IMR-90 (cell line): ENCODE results near the gene GGACT. TPM values are rescaled to one million over a fixed set of nuclear protein-coding genes. Genes with fewer than 3 reads are reported as not detected.

ENCODE experiments used
- ATAC-seq: fragments of 200-7000 bp; cut with Tn5 transposase; 2 replicates; pipeline ENCODE4 v1.9.1; 2020; ENCODE audit warnings: low read depth, mild to moderate bottlenecking, moderate library complexity
- BruUV-seq: library from RNA; stranded (reverse); fragments of 400-500 nt; replicated peaks from 2 replicates; lab custom pipeline; 2021; lab: Mats Ljungman, UMichigan
- CTCF ChIA-PET: fragments of 300-600 bp; formaldehyde crosslinking; extraction: SDS; loops from one replicate; lab custom pipeline; 2021; ENCODE audit warnings: antibody characterized with exemption; lab: Yijun Ruan, JAX
- POLR2A ChIA-PET: fragments of 300-600 bp; sonication (Branson Sonifier 250); formaldehyde crosslinking; loops from one replicate; lab custom pipeline; 2022; ENCODE audit warnings: antibody characterized with exemption; ENCODE audit not compliant: unreplicated experiment; lab: Charles Lee
- DNase-seq: peaks from one replicate; pipeline ENCODE4 v3.0.0; 2013
- H2AFZ ChIP-seq: replicated peaks from 2 replicates; pipeline ENCODE3; 2013; ENCODE audit warnings: low read length, mild to moderate bottlenecking; ENCODE audit not compliant: poor library complexity
- H2AK5ac ChIP-seq: 2 replicates; pipeline ENCODE4 v1.6.1; 2013; ENCODE audit warnings: low read depth, low read length, inconsistent platforms
- H2AK9ac ChIP-seq: replicated peaks from 2 replicates; pipeline ENCODE3; 2013; ENCODE audit warnings: mild to moderate bottlenecking, low read depth, low read length, moderate library complexity; ENCODE audit not compliant: poor library complexity
- H2BK120ac ChIP-seq: 2 replicates; pipeline ENCODE4 v1.6.1; 2013; ENCODE audit warnings: low read depth, low read length, inconsistent platforms
- H2BK15ac ChIP-seq: 3 replicates; pipeline ENCODE4 v1.6.1; 2013; ENCODE audit warnings: low read depth, low read length, inconsistent platforms
- H2BK20ac ChIP-seq: 2 replicates; pipeline ENCODE4 v1.6.1; 2013; ENCODE audit warnings: low read depth, mild to moderate bottlenecking, inconsistent platforms, low read length, moderate library complexity
- H2BK5ac ChIP-seq: 2 replicates; pipeline ENCODE4 v1.6.1; 2013; ENCODE audit warnings: mild to moderate bottlenecking, low read depth, low read length, inconsistent platforms; ENCODE audit not compliant: poor library complexity, severe bottlenecking
- H3K14ac ChIP-seq: replicated peaks from 2 replicates; pipeline ENCODE4 v1.6.1; 2013; ENCODE audit warnings: low read depth, low read length, inconsistent platforms
- H3K18ac ChIP-seq: 2 replicates; pipeline ENCODE4 v1.6.1; 2013; ENCODE audit warnings: low read depth, low read length, control low read depth
- H3K23ac ChIP-seq: 2 replicates; pipeline ENCODE4 v1.6.1; 2013; ENCODE audit warnings: low read depth, low read length, inconsistent platforms
- H3K27ac ChIP-seq: 2 replicates; pipeline ENCODE4 v1.5.1; 2013; ENCODE audit warnings: mild to moderate bottlenecking, control low read depth, low read length; ENCODE audit not compliant: insufficient read depth
- H3K27me3 ChIP-seq: 2 replicates; pipeline ENCODE4 v1.6.1; 2013; ENCODE audit warnings: low read length; ENCODE audit not compliant: control insufficient read depth, insufficient read depth
- H3K36me3 ChIP-seq: 2 replicates; pipeline ENCODE4 v1.6.1; 2013; ENCODE audit warnings: low read length, mixed read lengths; ENCODE audit not compliant: control insufficient read depth, insufficient read depth
- H3K4ac ChIP-seq: 2 replicates; pipeline ENCODE4 v1.6.1; 2013; ENCODE audit warnings: low read depth, low read length, inconsistent platforms
- H3K4me1 ChIP-seq: 2 replicates; pipeline ENCODE4 v1.6.1; 2013; ENCODE audit warnings: low read length, mixed read lengths; ENCODE audit not compliant: control insufficient read depth, insufficient read depth
- H3K4me2 ChIP-seq: 2 replicates; pipeline ENCODE4 v1.6.1; 2013; ENCODE audit warnings: low read depth, mild to moderate bottlenecking, control low read depth, low read length, moderate library complexity
- H3K4me3 ChIP-seq: 2 replicates; pipeline ENCODE4 v1.5.1; 2013; ENCODE audit warnings: low read depth, mild to moderate bottlenecking, control low read depth, low read length, moderate library complexity; ENCODE audit not compliant: insufficient read depth
- H3K56ac ChIP-seq: 2 replicates; pipeline ENCODE4 v1.6.1; 2013; ENCODE audit warnings: low read length, inconsistent platforms; ENCODE audit not compliant: insufficient read depth; ENCODE audit errors: extremely low read depth
- H3K79me1 ChIP-seq, 2 experiments: 2 replicates each; pipeline ENCODE4 v1.6.1; 2013; ENCODE audit warnings: low read length in 2 of 2, inconsistent platforms in 1 of 2, low read depth in 1 of 2
- H3K9ac ChIP-seq: 2 replicates; pipeline ENCODE4 v1.6.1; 2013; ENCODE audit warnings: low read depth, low read length, control low read depth
- H3K9me1 ChIP-seq: 2 replicates; pipeline ENCODE4 v1.6.1; 2013; ENCODE audit warnings: low read length, inconsistent platforms; ENCODE audit not compliant: insufficient read depth
- H3K9me3 ChIP-seq: 2 replicates; pipeline ENCODE4 v1.6.1; 2013; ENCODE audit warnings: low read length; ENCODE audit not compliant: control insufficient read depth, insufficient read depth
- H4K20me1 ChIP-seq: 2 replicates; pipeline ENCODE4 v1.6.1; 2013; ENCODE audit warnings: low read length, inconsistent platforms; ENCODE audit not compliant: insufficient read depth
- H4K5ac ChIP-seq: 2 replicates; pipeline ENCODE4 v1.6.1; 2013; ENCODE audit warnings: mild to moderate bottlenecking, low read depth, low read length, control low read depth
- H4K8ac ChIP-seq, 2 experiments: 2 replicates each; pipeline ENCODE4 v1.6.1; 2013; ENCODE audit warnings: low read depth in 2 of 2, low read length in 2 of 2, control low read depth in 1 of 2, inconsistent platforms in 1 of 2
- H4K91ac ChIP-seq: 2 replicates; pipeline ENCODE4 v1.6.1; 2013; ENCODE audit warnings: low read depth, low read length, inconsistent platforms; ENCODE audit not compliant: insufficient read depth
- BHLHE40 ChIP-seq: fragments of 150-350 bp; IDR thresholded peaks from 2 replicates; pipeline ENCODE4 v1.6.1; 2016; ENCODE audit warnings: mild to moderate bottlenecking, low read depth, low read length
- CEBPB ChIP-seq: IDR thresholded peaks from 2 replicates; pipeline ENCODE4 v1.6.1; 2012; ENCODE audit warnings: low read depth, low read length, improper control_type of control experiment
- CHD1 ChIP-seq: IDR thresholded peaks from 2 replicates; pipeline ENCODE4 v1.6.1; 2012; ENCODE audit warnings: low read depth, low read length, improper control_type of control experiment
- CTCF ChIP-seq: conservative IDR thresholded peaks from 2 replicates; pipeline ENCODE4 v1.5.1; 2012; ENCODE audit warnings: mild to moderate bottlenecking, low read depth, low read length, improper control_type of control experiment
- FOS ChIP-seq: fragments of 150-350 bp; IDR thresholded peaks from 2 replicates; pipeline ENCODE4 v1.6.1; 2016; ENCODE audit warnings: low read depth, low read length
- MAFK ChIP-seq: IDR thresholded peaks from 2 replicates; pipeline ENCODE4 v1.6.1; 2012; ENCODE audit warnings: low read depth, low read length, improper control_type of control experiment
- POLR2A ChIP-seq: IDR thresholded peaks from 2 replicates; pipeline ENCODE4 v1.6.1; 2012; ENCODE audit warnings: mild to moderate bottlenecking, low read depth, low read length
- RAD21 ChIP-seq: IDR thresholded peaks from 2 replicates; pipeline ENCODE4 v1.6.1; 2012; ENCODE audit warnings: low read length, improper control_type of control experiment
- RCOR1 ChIP-seq: IDR thresholded peaks from 2 replicates; pipeline ENCODE4 v1.6.1; 2012; ENCODE audit warnings: mild to moderate bottlenecking, low read length, improper control_type of control experiment; ENCODE audit not compliant: insufficient replicate concordance
- USF2 ChIP-seq: fragments of 150-350 bp; IDR thresholded peaks from 2 replicates; pipeline ENCODE4 v1.6.1; 2017; ENCODE audit warnings: mild to moderate bottlenecking, antibody characterized with exemption, low read length, low read depth
- WGBS, 2 experiments: methylation state at CpG; one replicate each; pipeline versions ENCODE4 v1.1.5 to v1.1.7; 2013; ENCODE audit warnings: missing lambda C conversion rate in 2 of 2; ENCODE audit not compliant: insufficient read length in 1 of 2; ENCODE audit errors: extremely low coverage in 2 of 2; 5-methylcytosine and 5-hydroxymethylcytosine counted together
- dilution Hi-C: fragments of 300-500 bp; cut with HindIII; formaldehyde crosslinking; loops from one replicate; pipeline ENCODE4 v1.14.3; 2018; ENCODE audit warnings: low sequenced_read_pairs; ENCODE audit not compliant: unreplicated experiment
- in situ Hi-C: fragments of 300-500 bp; cut with MboI; formaldehyde crosslinking; loops from 3 replicates; pipeline ENCODE4 v1.14.3; 2019; ENCODE audit warnings: low sequenced_read_pairs, inconsistent platforms, mixed read lengths
- intact Hi-C: fragments of 100-400 bp; cut with micrococcal nuclease; formaldehyde crosslinking; loops from 2 replicates; pipeline ENCODE4 v1.10.0; 2022
- polyA plus RNA-seq, 3 experiments: library from polyadenylated mRNA; depleted of rRNA; stranded (reverse); fragments of >200 nt; gene quantifications; 2 replicates each; pipeline ENCODE4 v1.2.3, GENCODE V29; 2012; ENCODE audit warnings: low replicate concordance in 1 of 3
- total RNA-seq: library from RNA; depleted of rRNA; stranded (reverse); fragments of >200 nt; gene quantifications from 2 replicates; pipeline ENCODE4 v1.2.3, GENCODE V29; 2012

The GGACT gene
- total and polyA plus RNA-seq, 2 of the 4 experiments (the other 2 are of a cell fraction): 2.0 to 2.6 TPM

GRCh38 chr13:100619940-100620339 lies 31.4 kb upstream of the GGACT start:
- Histone ChIP-seq H3K18ac (no peak overlapping the region), H4K5ac (no peak overlapping the region), H3K4ac (no peak overlapping the region), H2AK9ac (no peak overlapping the region), H3K14ac (no peak overlapping the region), H2BK15ac (no peak overlapping the region), H3K27me3 (no peaks in the 10 kb centered on the region), H4K8ac (no peak overlapping the region), H3K56ac (no peak overlapping the region), H3K9me1 (no peaks in the 10 kb centered on the region), H3K4me3 (no peak overlapping the region), H3K4me1 (no peaks in the 10 kb centered on the region), H3K27ac (no peak overlapping the region), H3K9me3 (no peaks in the 10 kb centered on the region), H2BK120ac (no peak overlapping the region), H4K91ac (no peak overlapping the region), H4K20me1 (no peaks in the 10 kb centered on the region), H3K4me2 (no peak overlapping the region), H3K79me1 (no peaks in the 10 kb centered on the region), H3K36me3 (peaks cover 5% of the 10 kb centered on the region; the same call in 1 of the 2 replicates), H2AK5ac (no peak overlapping the region), H2AFZ (peak overlapping the region; percentile 18), H2BK20ac (no peak overlapping the region), H2BK5ac (no peak overlapping the region), H3K9ac (no peak overlapping the region), H3K23ac (no peak overlapping the region)
- TF ChIP-seq POLR2A (no peak), CHD1 (no peak), USF2 (no peak), CEBPB (no peak), RAD21 (no peak), MAFK (no peak), FOS (no peak), CTCF (no peak), RCOR1 (no peak), BHLHE40 (no peak)
- dilution Hi-C loops: no loop called here
- ChIA-PET CTCF (no interaction called here), POLR2A (no interaction called here)
- intact Hi-C loops: no loop called here
- DNase-seq (no peak), ATAC-seq (no peak)
- BruUV-seq: no TSS peak
- no CpG with 5 or more reads among the region's 2 CpGs for WGBS, 2 experiments
- in situ Hi-C loops: no loop called here
